Measurements from ENCODE around the gene TRNP1.

DNA sequence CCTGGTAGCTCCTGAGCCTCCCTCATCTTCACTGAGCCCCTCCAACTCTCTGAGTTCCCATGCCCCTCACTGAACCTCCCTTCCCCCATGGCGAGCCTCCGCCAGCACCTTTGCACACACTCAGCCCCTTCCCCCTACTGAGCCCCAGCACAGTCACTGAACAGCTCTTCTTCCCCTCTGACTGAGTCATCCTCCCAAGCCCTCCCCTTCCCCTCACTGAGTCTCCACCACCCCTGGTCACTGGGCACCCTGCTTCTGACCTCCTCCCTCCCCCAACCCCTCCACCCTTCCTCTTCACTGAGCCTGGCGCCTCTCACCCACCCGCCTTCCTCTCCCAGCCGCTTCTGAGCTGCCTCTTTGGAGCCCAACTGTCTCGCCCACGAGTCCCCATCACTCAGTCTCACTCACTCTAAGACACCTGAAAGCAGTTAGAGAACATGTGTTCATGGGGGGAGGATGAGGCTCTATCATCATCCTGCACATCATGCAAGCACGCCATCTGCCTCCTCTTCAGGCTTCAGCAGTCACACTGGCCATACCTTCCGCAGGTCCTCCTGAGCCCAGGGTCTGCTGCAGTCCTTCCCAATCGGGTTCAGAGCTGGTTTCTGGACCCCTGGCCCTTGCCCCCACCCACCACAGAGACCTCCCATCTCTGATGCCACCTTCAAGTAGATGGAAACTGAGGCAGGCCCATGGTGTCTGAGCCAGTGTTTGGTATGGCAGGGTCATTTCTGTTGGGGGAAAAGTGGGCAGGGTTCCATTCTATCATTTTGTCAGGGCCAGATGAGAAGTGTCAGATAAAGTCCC lies 2.0 kb upstream of the TRNP1 start:
- TF ChIP-seq POLR2A (IDR thresholded peaks at IDR 0.05; ENCODE audit: low read length) (no peak), GATA1 (IDR thresholded peaks at IDR 0.05; ENCODE audit: low read depth, low read length) (no peak)
